Glomerular visceral epithelial cell (primary cell): ENCODE measurements around the gene TRAF1.
A peak's percentile ranks its signal among the peaks of the same experiment; 100 is the strongest.

Experiments
- DNase-seq: peaks from one replicate; pipeline ENCODE4 v3.0.0-alpha.2; 2016; ENCODE audit errors: extremely low spot score

Gene TRAF1

DNA sequence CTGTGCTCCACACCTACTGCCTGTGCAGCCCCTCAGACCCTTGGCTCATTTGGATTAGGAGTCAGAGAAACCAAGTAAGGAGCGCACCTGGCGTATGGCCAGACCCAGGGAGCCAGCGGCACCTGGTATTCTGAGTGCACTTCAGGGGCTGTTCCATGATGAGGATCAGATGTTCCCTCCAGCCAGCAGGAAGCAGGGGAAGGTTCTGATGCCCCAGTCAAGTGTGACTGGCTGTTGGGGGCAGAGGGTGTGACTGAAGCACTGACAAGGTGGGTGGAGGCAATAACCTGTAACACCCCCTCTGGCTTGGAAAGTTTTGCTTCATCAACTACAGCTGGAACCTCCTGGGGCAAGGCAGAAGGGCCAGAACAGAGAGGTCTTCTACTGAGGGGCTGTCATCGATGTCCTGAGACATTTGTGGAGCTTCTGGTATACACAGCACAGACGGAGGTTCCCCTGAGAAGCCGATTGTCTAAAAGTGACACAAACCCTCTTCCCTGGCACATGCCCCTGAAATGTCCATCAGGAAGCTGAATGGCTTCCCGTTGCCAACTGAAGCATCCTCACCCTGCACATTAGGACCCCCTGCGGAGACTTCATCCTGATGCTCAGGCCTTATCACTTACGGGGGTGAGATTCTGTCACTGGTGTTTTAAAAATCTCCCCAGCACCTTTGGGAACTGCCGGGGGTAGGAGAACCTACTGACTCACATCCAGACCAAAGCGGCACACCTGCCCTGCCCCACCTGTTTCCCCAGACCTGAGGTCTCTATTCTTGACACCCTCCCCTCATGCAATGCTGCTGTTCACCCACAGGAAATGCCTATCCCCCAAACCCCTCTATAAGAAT is 21.1 kb downstream of the TRAF1 start:
- DNase-seq, result no peak

DNA sequence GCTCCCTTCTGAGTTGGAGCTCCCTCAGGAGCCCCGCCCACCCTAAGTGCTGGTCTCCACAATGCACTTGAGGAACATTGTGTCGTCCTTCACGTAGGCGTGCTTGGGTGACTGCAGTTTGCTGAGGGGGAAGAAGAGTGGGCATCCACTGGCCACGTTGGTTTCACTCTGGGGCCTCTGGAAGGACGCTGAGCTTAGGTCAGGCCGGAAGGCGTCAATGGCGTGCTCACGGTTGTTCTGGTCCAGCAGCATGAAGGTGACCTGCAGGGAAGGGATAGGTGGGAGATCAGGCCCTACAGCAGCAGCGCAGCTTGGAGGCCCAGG is 21.7 kb downstream of the TRAF1 start:
- no peak for DNase-seq

DNA sequence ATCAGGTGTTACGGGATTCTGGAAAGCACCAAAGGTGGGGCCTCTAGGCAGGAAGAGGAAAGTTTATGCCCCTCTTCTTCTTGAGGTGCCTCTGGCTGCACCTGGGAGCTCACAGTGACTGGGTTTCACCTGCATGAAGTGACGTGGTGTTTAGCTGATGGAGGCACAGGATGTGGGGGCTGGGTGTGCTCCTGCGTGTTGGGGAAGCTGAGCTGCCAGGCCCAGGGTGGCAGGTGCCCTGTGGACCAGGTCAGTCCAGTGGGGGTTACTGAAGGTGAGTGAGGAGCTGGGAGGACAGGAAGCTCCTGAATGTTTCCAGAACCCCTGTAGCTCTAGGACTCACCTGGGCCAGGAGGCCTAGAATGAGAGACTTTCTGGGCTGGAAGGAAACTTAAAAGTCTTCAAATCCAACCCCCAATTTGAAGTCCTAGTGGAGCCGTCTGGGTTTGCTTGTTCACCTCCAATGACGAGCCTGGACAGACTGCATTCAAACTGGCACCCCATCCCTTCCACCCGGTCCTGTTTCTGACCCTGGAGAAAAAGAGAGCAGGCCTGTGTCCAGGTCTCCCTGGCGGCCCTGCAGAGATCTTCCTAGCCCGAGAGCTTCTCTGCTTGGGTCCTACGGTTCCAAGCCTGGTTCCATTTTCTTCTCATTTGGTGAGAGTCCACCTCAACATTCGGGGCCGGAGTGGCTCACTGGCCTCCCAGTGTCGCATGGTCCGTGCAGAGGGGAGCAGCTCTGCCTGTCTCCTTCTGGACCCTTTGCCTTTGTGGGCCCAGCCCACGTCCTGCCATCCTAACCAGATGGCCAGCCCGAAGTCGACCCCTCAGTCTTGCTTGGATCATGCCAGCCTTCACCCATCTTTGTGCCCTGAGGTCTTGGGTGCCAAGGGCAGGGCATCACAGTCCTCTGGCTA is 22.3 kb downstream of the TRAF1 start:
- no peak for DNase-seq

DNA sequence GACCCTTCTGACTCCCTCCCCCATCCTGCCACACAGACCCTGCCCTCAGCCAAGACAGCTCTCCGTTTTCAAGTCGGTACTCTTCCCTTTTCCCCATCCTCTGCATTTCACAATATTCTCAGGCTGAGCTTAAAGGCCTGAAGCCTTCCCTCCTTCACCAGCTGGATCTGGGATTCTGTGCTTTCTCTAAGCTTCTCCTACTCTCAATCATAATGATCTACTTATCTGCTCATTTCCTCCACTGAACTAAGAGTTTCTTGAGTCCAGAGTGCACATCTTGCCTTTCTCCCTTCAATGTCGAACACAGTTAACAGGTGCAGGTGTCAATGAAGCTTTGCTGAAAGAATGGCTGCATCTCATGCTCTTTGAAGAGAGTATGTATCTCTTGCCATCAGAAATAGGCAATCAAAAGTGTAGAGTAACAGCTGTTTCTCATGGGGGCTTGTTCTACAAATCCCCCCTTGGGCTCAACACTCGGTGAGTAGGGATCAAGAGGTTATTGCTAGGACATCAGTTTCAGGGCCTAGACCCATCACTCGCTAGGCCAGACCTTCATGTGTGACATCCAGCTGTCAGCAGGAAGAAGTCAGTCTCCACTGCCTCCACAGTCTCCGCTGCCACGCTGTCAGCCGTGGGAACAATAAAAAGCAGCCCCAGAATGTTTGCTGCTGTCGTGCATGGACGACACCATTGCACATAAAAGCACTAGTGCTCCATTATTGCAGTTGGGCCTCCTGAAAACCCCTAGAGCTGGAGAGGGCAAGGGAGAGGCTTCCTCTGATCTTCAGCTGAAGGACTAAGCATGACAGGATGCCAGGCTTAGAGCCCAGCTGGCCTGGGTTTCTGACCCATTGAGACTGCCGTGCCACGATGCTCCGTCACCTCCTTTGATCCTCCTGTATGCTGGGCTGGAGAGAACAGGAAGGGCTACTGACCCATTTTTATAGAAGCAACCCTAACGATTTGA is 23.7 kb downstream of the TRAF1 start:
- no peak for DNase-seq

DNA sequence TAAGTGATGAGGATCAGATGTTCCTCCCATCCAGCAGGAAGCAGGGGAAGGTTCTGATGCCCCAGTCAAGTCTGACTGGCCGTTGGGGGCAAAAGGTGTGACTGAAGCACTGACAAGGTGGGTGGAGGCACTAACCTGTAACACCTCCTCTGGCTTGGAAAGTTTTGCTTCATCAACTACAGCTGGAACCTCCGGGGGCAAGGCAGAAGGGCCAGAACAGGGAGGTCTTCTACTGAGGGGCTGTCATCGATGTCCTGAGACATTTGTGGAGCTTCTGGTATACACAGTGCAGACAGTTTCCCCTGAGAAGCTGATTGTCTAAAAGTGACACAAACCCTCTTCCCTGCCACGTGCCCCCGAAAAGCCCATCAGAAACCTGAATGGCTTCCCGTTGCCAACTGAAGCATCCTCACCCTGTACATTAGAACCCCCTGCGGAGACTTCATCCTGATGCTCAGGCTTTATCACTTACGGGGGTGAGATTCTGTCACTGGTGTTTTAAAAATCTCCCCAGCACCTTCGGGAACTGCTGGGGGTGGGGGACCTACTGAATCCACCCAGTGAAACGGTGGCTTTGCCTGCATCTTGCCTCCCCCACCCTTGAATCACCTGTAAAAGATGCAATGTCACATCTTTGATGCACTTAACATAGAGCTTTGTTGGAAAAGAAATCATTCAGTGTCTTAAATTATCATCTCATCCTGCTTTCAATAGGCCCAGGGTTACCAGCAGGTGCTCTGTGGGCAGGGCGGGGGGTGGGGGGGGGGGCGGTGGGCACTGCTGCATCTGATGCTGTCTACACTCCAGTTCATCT is 24.6 kb downstream of the TRAF1 start:
- no peak for DNase-seq

DNA sequence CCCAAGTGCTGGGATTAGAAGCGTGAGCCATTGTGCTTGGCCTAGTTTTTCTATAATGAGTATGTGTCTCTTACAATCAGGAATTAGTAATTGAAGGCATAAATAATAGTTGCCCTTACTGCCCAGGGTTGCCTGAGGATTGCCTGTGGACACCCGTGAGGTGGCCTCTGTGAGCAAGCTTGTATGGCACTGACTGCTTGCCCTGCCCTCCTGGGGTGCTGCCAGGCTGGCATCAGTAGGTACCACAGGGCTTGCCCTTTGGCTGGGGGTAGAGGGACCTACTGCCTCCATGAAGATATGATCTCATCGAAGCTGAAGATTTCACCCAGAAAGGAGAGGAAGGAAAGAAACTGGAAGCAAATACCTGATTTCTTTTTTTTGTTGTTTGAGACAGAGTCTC is 25.8 kb downstream of the TRAF1 start:
- no peak for DNase-seq

DNA sequence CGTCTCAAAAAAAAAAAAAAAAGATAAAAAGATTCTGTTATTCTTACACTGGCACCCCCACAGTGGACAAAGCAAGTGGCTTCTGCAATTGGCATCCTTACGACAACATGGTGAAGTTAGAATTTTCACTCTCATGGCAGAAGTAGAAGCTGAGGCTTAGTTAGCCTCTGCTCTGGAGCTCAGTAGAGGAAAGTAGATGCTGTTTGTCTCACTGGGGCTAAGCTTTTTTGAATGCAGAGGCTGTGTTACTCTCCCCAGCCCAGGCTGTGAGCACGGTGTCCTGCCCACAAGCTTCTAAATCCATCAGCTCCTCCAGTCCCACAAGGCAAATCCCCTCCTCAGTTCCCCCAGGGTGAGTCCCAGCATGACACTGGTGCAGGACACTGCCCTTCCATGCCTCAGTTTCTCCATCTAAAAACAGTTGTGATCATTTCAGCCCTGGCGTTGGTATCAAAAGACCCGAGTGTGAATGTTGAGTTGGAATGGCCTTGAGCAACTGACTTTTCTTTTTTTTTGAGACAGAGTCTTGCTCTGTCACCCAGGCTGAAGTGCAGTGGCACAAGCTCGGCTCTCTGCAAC is 27.0 kb downstream of the TRAF1 start:
- no peak for DNase-seq

DNA sequence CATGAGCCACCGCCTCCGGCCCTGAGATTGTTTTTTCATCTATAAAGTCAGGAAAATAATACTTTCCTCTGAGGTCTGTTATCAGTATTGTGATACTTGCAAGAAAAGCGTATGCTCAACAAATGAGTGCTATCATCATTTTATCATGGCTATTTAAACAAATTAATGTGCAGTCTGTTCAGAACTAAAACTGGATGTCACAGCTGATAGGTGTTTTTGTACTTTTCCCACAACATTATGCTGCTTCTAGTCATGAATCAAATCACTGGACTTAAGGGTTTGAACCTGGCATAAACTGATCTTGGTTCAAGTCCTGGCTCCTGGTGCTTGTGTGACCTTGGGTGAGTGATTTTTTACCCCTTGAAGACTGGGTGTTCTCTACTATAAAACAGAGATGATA is 28.2 kb downstream of the TRAF1 start:
- no peak for DNase-seq

DNA sequence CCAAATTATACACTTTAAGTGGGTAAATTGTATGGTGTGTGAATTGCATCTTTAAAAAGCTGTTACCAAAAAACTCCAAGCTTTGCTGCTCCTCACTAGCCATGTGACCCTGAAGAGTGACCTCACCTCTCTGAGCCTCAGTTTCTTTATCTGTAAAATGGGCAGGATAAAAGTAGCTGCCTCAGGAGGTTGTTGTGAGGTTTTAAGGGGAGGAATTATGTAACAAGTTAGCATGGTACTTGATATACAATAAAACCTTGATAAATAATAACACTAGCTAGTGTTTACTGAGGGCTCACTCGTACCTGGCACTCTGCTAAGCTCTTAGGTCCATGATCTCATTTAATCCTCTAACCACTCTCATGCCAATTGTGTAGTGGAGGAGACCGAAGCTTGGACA is 30.6 kb downstream of the TRAF1 start:
- DNase-seq, result no peak

DNA sequence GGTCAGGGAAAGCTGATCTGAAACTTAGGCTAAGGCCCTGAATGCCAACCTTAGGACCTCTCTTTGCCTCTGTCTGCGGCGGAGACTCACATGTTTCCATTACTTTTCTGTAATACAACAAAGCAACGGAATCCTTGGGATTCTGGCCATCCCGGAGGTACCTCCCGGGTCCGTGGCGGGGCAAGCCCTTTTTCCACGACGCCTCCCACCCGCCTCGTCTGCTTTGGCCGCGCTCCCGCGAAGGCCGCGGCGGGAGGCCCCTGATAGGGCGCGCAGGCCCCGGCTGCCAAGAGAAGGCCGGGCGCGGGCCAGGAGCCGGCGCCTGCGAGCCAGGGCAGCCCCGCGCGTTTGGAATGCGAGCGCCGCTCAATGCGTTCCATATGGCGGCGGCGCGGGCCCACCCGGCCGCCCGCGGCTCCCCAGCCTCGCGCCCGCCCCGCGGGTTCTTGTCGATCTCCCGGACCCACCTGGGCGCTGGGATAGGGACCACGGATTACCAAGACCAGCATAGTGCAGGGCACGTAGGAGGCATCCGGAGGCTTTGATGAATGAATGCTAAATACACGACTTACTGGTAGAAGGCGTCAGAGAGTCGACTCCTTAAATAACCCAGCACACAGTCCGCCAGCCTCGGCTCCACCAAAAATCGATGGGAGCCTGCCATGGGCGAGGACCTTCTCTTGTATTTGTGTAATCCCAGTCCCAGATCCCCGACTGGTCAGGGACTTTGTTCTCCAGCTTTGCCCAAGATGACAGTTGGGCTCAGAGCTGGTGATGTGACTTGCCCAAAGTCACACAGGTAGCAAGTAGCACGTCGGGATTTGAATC is 32.1 kb downstream of the TRAF1 start:
- DNase-seq, result no peak

DNA sequence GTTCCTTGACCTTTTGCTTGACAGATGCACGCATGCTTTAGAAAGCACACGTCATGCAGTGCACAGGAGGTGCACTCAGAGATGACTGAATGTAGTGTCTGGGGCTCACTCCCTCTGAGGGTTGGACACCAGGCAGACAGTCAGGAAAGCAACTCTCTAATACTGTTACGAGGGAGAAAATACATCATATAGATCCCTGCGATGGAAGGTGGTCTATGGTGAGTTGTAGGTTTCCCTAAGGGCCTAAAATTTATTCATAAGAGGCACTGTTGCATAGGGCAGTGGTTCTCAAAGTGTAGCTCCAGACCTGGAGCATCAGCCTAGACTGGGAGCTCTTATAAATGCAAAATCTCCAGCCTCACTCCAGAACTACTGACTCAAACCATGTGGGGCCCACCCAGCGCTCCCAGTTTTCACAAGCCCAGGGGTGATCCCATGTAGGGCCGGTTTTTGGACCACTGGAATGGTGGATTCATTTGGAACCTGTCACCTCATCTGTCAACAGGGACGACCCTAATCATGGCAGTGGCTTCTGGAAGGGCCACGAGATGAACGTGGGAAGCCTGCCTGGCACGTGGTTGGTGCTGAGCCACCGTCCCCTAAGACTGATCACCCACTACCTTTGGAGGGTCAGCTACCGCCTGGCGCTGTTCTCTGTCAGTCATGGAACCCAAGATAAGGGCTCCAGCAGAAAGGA is 32.8 kb downstream of the TRAF1 start:
- no peak for DNase-seq

DNA sequence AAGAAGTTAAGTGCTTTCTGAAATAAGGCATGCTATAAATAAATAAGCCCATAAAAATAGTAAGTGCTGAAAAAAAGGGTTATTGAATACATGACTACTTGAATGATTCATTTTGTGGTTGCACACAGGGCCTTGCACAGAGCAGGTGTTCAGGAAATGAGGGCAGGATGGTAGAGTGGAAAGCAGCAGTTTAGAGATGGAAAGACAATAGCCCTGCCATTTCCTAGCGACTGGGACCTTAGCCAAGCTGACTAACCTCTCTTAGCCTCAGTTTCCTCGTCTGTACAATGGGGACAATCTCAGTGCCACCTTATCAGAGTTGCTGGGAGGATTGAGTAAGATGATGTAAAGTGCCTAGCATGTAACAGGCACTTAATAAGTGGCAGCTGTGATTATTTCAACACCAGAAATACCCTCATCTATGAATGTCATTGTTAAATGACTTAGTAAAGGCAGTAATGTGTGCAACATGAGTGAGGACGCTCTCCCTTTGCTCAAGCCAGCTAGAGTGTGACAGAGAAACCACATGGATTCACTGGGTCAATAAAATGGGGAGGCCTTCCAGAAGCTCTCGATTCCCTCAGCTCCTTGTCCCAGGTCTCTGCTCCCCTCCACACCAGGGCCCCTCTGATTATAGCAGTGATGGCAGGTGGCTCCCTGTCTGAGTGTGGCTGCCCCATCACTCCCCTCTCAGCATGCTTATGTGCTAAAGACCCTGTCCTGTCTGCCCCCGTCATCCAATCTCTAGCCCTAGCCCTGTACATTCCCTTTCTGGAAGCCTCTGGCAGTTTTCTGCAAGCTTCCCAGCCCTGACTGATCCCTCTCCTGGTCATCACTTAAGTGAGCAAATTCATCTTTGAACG is 33.6 kb downstream of the TRAF1 start:
- DNase-seq, result peak; percentile 88

DNA sequence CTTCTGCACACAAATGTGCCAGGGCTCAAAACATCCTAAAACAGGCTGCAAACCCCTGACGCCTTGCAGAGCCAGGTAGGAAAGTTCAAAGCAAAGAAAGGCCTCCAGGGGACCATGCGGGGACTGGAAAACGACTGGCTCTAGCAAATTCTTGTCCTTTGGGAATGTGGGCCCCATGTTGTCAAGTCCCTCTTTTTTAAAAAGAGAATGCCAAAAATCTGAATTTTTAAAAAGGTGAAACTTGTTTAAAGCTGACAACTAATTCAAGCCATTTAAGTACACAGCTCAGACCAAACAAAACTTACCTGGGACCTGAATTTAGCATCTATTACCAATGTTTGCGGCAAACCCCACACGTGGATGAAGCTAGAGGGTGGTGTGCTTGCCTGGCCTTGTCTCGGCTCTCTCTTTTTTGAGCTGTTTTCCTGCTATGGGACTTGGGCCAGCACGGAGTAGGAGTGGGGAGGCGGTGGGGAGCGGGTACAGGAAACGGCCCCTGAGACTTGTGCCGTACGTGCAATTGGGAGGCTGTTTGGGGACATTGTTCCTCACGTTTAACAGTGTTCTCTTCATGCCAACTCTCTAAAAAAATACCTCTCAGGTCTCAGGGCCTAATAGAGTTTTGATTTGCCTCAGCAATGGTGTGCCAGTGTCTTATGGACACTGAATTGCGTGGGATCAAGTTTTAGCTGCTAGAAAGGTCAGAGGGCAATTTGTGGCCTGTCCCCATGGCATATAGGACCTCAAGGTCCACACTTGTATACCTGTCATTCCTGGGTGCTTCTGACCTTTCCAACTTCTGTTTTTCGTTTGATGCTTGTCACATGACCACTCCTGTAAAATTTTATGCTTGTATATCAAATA is 34.5 kb downstream of the TRAF1 start:
- DNase-seq, result no peak

DNA sequence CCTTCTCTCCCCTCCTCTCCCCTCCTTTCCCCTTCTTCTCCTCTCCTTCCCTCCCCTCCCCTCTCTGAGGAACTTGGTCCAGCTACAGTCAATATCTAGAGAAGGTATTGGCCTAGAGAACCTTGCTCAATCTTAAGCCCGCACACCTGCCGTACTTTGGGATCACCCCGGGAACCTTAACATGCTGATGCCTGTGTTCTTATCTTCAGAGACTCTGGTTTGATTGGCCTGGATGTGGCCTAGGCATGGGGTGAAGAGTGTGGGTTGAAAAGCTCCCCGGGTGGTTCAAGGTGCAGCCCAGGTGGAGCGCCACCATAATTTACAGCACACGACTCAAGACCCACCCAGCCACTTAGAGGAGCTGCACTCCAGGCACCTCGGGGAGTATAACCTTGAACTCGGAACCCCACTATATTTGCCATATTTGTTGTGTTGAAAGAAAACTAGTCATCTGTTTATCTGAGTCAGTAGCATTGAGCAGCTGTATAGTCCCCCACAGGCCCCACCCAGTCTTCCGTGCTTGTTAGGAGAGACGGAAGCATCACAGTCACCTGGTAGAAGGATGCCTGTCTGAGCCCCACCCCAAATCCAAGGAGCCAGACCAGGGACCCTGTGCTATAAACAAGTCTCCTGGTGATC is 35.2 kb downstream of the TRAF1 start:
- DNase-seq, result no peak

DNA sequence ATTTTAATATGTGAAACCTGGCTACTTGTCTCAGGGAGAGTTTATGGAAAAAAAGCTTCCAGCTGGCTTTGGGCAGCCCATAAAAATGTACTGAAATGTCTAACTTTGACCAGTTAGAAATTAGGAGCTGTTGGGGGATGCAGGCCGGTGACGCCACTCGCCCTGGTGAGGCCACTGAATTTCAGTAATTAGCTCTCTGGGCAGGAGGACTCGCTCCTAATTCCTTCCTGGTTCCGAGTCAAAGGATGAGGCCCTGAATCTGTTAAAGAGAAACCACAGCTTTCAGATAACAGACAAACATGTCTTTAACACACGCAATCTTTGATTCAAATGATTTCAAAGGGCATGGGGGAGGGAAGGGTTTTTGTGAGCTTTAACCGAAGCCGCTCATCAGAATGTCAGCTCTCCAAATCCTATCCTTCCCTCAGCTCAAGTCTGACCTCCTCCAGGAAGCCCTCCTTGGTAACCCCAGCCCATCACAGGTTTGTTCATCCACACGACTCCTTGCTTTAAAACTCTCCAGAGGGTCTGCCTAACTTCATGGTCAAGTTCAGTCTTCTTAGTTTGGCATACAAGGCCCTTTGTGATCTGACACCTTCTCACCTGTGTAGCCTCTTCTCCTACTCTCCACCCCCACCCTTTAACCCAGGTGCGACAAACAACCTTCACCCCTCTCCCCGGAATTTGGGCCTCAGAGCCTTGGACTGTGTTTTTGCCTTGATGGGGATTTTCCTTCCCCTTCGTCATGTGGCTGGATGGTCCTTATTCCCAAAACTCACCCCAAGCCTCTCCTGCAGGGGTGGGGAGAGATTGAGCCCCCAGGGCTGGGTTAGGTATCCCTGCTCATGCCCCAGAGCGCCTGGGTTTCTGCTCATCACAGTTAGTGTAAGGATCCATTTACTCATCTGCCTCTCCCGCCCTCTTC is 36.0 kb downstream of the TRAF1 start:
- no peak for DNase-seq
